Inferior parietal cortex (tissue), 1 donor: Measurements from ENCODE around the gene NLGN1.

Source experiments
- DNase-seq: peaks from one replicate; pipeline ENCODE4 v3.0.0-alpha.2; 2016; ENCODE audit errors: extremely low spot score

NLGN1 gene

DNA sequence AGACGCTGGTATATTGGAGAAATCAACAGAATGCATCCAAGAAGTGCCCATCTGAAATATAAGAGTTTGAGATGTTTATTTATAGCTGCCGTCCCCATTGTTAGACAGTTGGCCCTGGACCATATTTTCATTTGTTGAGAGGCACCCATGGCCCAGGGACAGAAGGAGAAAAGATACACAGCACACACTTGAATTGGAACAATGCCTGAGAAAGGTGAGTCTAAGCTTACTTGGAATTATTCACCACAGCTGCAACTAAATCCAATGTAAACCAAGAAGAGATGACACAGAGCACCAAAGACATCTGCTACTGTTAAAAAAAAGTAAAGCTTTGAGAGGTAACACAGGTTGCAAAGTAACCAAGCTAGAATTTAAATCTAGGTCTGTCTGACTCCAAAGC lies 936.1 kb downstream of the NLGN1 start:
- DNase-seq, result no peak

- DNase-seq, result no peak
Observed at GRCh38 chr3:174334111-174334510, 936.6 kb downstream of the NLGN1 start.

DNA sequence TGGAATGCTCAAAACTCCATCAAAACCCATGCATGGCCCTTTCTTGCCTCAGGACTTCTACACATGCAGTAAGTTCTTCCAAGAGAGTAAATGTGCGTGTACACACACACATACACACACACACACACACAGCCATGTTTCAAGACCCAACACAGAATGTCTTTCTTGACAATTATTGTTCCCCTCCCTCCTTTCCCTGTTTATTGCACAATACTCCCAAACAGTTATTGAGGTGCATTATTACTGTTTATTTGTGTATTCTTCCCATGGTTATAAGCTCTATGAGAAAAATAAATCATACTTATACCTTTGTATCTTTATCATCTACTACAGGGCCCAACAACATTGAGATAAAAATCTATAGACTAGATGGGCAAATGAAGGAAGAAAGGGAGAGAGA lies 937.8 kb downstream of the NLGN1 start:
- no peak for DNase-seq

GRCh38 chr3:174335910-174336309 lies 938.4 kb downstream of the NLGN1 start:
- no peak for DNase-seq
